Measurements from ENCODE around the gene UTS2B.

Gene UTS2B, protein sequence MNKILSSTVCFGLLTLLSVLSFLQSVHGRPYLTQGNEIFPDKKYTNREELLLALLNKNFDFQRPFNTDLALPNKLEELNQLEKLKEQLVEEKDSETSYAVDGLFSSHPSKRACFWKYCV

DNA sequence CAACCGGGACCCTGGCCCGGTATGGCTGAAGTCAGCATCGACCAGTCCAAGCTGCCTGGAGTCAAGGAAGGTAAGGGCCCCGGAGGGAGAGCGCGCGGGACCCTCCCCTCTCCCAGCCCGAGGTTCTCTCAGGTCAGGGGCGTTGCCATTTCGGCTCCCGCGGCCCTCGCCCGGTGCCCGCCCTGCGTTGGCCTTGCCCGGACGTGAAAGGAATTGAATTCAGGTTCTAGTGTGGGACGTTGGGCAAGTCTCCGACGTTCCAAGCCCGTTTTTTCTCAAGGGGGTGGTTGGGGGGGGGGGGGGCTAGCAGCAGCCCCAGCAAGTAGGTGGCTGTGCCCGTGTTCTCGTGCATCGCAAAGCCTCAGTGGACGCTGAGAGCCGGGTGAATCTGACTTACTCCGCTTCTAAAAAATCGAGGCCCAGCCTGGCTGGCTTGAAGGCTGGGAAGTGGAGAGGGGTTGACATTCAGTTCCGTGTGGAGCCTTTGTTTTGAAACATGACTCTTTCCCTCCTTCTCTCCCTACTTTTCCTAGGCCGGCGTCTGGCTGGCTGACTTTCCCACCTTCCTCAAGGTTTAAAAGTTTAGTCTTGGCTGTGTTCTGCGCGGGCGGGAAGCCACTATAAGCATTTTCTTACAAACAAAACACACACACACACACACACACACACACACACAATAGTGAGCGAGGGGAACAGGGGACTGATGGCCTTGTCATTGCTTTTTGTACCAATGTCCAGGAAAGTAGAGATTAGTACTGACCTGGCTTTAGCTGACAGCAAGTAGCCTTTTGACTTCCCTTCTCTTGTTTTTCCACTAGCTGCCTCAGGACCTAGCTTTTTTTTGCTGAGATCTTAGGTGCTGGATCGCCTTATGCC is at the start of gene UTS2B:
Gene UTS2B, minus strand, starts transcription at position 873 of the 876 bp plus-strand sequence. CDS start 48,337 bp downstream, outside the sequence.
- peak; percentile 73 for DNase-seq

DNA sequence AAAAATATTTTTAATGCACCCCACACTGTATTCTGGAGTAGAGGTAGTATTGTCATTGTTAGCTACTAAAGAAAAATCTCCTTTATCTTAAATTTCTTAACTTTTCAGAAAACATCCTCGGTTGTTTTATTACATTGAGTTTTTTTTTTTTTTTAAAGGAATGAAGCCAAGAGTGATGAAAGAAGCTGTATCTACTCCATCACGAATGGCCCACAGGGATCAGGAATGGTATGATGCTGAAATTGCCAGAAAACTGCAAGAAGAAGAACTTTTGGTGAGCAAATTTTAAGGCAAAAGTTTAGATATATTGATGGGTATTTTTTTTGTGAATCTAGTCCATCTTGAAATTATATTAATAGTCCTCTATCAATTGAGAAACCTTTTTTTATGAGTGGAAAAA is 49.7 kb upstream of the UTS2B start:
- DNase-seq: no peak

DNA sequence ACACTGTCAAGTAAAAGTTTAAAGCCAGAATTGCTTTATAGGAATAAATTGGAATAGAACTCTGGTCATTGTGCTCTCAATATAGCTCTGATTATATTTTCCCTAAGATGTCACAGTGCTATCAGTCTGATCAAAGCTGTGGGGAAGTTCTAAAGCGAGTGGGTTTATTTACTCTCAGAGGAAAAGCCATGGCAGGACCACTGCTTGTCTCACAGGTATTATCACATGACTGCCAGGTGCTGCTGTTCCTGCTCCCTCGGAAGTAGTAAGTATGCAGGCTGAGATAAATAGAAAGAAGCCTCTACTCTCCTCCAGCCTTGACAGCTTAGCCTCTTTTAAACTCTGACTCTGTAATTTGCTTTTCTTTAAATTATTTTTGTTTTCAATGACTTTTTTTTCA is 49.1 kb upstream of the UTS2B start:
- DNase-seq: no peak

DNA sequence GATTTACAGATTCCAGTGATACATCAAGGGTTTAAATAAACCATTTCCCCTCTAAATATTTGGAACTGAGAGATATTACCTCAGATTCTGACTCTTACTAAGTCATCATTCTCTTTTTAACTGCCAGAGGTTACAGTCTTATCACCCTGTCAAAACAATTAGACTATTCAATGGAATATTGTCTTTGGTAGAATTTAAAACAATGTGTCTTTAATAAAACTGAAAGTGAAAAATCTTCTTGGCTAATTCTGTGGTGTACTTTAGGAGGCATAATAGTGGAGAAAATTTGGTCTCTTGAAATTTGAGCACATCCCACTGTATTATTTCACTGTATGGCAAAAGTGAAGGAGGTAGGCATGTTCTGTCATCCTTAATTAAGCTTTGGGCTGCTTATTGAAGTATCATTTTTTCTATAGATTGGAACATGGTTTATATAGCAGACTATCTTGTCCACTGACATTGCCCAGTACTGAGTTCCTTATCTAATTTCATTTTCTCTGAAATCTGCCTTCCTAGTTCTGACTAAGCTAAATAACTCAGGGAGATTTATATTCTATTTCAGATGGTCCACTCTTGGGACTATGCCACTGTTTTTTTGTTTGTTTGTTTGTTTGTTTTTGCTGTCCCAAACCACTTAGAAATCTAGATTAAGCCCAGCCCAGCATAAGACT is 48.0 kb upstream of the UTS2B start:
- no peak for DNase-seq

DNA sequence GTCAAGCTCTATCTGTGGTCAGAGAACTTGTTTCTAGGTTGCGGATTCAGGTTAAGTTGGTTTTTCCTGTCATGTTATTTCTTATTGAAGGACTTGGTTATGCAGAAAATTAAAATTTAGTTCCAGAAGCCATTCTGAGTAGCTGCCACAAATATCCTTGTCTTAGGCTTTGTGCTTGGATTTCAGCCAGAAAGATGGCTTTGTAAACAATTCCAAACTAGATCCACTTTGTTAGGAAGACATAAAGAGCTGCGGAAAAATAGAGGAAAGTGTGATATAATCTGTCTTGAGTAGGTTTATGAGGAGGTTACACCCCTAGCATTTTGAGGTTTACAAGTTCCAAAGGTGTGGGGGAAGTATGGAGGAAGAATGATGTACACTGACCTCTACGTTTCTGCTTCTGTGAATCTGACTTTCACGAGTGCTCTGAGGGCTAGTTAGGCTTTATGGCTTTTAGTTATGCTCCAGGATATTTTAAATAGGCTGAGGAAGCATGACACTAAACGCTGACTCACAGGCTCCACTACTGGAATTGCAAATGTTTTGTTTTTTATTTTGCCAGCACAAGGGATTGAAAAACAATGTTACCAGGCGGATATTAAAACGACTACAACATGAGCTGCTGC is 46.3 kb upstream of the UTS2B start:
- DNase-seq: no peak

DNA sequence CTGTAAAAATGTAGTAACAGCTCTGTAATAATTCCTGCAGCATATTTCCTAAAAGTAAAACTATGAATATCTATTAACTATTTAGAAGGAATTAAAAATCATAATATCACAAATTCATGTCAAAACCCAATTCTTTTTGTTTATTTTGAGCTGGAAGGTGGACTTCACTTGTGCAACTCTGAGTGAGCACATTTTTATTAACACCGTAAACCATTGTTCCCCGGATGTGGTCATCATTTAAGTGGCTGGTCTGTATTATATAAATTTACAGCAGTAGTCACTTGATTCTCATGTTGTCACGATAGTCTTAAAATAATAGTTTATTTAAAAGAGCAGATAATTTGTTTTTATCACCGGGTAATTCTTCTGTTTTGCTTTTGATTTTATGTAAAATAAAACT is 43.0 kb upstream of the UTS2B start:
- DNase-seq: no peak

DNA sequence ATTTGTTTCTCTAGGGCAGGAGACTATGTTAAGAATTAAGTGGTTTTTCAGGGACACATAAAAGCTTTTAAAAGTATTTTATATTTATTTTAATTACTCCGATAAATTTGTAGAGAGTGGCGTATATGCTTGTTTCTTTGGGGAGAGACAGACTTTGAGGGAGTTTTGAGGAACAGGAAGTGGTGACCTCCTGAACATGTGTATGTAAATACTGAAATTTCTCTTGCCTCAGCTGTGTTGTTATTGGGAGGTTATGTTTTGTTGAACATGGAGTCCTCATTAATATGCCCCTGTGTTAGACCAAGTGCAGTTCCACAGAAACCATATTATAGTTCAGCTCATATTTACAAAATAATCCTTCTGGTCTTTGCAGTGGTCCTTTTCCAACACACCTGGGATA is 41.8 kb upstream of the UTS2B start:
- DNase-seq: no peak

DNA sequence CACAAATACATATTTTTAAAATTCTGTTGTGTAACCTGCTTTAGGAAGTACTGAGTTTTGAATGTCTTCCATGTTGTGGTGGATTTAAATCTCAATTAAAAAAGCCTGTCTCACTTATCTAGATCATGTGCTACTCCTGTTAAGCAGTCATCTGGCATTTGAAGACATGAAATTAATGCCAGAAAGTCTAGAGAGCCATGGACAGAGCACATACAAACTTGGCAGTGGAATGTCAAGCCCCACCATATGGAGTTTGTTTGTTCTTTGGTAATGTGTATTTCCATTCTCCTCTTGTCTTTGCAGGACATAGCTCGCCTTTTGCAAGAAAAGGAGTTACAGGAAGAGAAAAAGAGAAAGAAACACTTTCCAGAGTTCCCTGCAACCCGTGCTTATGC is 39.3 kb upstream of the UTS2B start:
- DNase-seq: peak; percentile 62

DNA sequence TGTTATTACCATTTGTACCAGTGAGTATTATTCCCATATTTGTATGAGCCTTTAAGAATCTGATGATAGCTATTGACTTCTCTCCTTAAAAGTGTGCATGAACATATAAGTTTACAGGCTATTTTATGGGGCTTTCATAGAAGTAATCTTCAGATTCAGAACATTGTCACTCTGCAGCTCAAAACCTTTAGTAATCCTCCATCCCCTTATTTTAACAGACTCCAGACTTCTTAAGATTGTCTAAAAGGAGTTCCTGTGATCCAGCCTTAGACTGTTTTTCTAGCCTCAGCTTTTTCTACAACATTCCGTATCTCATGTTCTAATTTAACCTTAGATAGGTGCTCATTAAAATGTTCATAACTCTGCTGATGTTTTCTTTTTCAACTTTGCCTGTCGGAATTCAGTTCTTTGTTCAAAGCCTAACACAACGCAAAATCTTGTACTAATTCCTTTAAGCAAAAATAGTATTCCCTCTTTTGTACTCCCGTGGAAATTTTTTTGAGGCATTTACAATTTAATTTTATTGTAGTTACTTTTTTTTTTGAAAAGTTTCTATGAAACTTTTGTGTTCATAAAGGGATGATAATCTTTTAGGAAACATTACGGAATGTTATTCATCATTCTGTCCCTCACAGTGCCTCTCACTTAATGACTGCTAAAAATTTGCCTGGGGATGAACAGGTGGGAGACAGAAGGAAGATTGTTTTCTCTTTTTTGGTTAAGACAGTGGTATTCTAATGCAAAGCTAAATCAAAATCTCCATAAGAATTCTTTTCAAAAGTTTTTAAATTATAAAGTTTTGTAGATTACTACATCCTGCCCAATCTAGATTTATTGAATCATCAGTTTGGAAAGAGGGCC is 38.7 kb upstream of the UTS2B start:
- DNase-seq: no peak

DNA sequence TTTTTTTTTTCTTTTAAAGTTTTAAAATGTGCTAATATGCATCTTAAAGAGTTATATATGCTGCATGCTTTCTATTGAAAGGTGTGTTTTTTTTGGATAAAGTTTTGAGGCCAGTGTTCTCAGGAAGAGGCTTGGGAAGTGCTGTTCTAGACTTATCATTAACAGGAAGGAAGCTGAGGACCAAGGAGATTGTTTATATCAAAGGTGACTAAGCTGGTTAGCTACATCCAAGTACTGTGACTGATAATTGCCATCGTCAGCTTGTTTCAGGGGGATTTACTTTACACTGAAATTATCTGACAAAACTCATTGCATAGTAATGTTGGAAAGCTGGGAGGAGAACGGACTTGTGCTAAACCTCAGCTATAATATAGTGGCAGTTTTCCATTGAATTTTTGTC is 36.3 kb upstream of the UTS2B start:
- DNase-seq: no peak

DNA sequence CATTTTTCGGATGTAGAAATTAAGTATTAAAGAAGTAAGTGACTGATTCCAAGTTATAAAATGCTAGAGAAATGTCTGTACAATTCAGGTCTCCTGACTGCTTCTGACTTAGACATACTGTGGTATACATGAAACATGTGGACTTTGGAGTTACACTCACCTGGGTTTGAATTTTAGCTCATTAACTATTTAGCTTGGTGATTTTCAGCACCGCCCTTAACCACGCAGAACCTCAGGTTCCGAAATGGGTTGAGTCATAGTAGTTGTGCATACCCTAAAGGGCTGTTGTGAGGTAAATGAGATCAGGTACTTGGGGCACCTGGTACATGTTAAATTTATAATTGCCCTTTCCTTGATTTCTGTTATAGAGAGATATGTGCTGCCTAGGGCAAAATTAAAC is 32.9 kb upstream of the UTS2B start:
- DNase-seq: no peak

DNA sequence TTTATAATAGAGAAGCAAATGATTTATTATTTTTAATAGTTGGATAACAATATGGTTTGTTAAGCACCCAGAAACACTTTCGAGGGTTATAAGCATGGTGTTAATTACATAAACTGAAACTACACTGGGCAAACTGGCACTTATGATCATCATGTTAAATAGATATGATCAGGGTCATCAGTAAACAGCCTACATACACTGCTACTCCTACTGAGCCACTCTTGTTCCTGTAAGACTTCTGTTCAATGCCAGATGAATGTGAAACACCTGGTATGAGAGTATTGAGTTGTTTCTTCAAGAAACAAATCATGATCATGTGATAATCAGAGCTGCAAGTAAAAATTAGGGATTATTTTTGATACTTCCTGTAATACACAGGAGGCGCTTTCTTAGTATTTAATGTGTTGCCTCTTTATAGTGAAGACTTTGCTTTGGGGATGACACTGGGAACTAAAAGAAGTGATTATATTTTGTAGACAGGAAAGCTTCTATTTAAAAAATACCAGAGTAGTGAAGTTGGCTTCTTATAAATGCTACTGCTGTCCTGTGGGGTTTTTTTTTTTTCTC is 32.3 kb upstream of the UTS2B start:
- DNase-seq: no peak

DNA sequence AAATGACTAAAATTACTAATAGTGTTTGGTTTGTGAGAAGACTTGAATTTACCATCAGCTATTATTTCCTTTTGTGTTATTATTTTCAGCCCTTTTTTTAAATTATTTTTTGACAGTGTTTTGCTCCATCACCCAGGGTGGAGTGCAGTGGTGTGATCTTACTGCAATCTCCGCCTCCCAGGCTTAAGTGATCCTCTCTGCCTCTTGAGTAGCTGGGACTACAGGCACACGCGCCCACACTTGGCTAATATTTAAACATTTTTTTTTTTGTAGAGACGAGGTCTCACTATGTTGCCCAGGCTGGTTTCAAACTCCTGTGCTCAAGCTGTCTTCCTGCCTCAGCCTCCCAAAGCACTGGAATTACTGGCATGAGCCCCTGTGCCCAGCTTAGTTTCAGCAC is 31.7 kb upstream of the UTS2B start:
- DNase-seq: no peak

DNA sequence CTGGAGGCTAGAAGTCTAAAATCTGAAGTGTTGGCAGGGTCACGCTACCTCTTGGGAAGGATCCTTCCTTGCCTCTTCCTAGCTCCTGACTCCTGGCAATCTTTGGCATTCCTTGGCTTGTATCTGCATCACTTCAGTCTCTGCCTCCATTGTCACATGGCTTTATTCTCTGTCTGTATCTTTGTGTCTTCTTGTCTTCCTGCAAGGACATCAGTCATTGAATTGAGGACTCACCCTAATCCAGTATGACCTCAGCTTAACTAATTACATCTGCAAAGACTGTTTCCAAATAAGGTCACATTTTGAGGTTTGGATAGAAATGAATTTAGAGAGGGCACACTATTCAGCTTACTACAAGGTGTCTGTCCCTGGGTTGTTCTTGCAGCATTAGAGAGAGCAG is 31.1 kb upstream of the UTS2B start:
- DNase-seq: no peak

DNA sequence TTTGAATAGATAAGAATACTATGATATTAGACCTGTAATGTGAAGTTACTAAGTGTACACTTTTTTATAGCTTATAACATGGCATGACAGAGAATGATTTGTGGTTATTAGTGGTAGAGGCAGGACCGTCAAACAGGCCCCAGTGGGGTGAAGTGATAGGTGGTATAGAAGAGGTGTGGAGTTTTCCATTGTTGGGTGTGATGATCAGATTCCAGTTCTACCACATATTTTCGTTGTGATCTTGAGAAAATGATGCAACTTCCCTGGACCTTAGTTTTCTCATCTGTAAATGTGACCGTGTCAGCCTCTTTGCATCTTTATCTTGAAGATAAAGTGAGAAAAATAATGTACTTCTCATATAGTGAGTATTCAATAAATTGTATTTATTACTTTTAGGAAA is 30.3 kb upstream of the UTS2B start:
- no peak for DNase-seq

DNA sequence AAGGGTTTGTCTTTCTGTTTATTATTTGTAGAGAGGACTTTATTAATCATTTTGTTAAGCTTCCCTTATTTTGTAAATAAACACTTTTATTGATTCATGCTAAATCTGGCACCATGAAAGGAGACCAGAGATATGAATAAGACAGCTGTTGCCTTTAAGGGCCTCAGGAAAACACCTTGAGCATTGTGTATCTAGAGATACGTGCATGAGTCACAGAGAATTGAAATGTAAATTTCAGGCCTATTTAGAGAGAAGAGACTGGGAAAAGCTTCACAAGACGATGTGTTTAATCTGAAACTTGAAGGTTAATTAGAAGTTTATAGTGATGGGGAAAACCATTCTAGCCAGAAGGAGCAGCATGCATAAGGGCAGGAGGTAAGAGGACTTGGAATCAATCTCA is 28.6 kb upstream of the UTS2B start:
- no peak for DNase-seq

DNA sequence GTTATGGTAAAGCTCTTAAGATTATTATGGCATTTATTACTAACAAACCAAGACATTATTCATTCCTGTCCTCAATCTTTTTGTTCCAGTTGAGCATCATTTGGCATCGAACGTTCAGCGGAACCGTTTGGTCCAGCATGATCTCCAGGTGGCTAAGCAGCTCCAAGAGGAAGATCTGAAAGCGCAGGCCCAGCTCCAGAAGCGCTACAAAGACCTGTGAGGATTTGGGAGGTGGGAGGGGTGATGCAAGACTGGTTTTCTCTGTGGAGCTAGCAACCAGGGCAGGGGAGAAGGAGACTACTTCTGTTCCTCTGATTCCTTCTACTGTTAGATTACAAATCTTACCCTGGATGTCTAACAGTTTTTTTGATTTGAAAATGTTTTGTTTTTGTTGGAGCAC is 27.6 kb upstream of the UTS2B start:
- DNase-seq: no peak

DNA sequence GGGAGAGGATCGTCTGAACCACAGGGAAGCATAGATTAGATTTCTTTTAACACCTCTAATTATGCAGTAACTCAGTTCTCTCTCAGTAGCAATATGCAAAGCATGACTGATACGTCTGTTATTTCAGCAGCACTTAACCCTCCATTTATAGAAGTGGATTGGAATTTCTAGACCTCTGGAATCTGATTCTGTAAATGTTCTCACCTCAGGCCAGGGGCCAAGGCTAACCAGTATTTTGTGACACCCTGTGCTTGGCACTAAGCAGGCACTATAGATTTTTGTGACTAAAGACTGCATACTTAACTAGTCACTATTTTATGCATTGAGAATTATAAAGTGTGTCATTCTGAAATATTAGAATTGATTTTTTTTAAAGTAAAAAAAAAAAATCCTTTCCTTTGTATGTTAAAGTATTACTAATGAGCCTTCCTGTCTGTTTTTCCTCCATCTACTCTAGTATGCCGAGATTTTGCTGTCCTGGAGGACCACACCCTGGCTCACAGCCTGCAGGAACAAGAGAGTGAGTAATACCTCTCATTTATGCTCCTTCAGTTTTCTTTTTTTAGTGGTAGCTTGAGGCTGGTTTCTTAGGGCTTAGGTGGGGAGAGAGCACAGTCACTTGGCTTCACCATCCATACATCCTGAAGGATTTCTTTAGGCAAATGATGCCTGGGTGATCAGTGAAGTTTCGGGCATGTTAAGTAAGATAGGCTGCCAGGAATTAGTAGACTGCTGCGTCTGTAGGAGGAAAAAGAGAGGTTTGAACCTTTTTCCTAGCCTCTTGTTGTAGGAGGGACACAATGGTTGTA is 26.5 kb upstream of the UTS2B start:
- peak; percentile 42 for DNase-seq

DNA sequence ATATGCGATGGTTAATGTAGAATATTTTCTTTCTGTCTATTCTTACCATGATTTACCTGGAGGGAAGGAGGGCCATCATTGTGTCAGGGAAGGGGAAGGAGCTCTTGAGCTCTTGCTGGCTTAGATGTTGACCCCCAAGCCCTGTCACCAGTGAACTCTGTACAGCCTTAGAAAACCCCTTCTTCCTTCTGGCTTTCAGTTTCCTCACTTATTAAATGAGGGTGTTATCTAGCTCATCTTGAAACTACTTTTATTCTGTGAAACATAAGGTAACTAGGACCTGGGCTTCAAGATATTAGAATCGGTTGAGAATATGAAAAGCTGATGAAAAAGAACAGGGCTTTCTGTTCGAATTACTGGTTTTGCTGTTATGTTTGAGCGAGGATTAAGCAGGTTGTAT is 25.1 kb upstream of the UTS2B start:
- no peak for DNase-seq

DNA sequence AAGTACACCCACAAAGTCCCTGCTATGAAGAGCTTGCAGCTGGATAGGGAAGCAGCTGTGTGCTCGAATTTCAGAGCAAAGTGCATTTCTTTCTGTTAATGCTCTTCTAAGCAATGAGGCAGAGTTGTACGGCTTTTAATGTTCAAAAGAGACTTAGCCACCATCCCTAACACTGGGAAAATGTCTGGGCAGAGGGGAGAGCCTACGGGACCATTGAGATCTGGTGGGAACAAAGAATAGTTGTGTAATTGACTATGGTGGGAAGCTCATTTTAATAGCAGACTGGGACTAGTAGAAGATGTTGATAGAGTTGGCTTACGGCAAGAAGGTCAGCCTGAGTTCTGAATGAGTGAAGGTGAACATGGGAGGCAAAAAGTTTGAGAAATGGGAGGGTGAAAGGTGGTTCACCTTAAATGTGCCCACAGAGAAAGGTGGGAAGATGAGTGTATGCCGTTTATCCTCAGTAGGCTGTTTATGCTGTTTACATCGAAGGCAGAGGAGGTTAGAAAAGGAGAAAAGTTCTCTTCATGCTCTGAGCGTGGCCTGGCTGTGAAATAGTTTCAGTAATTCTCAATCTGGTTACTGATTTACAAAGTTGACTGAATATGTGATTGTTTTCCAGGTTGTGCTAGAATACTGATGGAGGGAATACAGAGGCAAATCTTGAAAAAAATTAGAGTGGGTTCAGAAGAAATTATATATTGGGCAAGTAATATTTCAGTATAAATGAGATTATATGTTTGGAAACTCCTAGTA is 22.9 kb upstream of the UTS2B start:
- DNase-seq: no peak

DNA sequence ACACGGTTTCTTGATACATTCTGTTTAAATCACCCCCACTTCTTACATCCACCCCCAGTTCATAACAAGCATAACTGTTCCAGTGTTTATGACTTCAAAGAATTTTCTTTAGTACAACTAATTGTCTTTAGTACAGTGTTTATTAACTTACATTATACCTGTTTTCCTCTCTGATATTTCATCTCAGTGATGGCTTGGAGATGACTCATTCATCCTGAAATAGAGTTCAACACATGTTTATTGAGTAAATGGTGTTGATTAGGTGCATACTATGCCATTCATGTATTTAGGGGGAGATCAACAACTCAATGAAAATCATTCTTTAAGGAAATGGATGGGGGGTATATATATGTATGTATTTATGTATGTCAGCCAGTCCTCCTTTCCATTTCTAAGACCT is 21.7 kb upstream of the UTS2B start:
- no peak for DNase-seq
